ENCODE measurements around the gene PRR30.
"Not testable (repeated sequence)": the region's sequence is repeated elsewhere in the genome, so short reads cannot be mapped to it uniquely, and the experiment has no call there.

Gene PRR30

GRCh38 chr2:27139310-27139709 lies at the start of gene PRR30:
Gene PRR30, minus strand, starts transcription at chr2:27139410. Its CDS starts 1,081 bp downstream, at chr2:27138329.
- no peak for DNase-seq

- no peak for DNase-seq
These were observed 47.6 kb upstream of the PRR30 start for GRCh38 chr2:27186613-27187345.

- DNase-seq, result no peak
These were observed 46.3 kb upstream of the PRR30 start for GRCh38 chr2:27185331-27186026.

- DNase-seq, result no peak
These were observed 44.9 kb upstream of the PRR30 start for GRCh38 chr2:27184115-27184514.

- DNase-seq, result no peak
These were observed 43.1 kb upstream of the PRR30 start for GRCh38 chr2:27182346-27182745.

GRCh38 chr2:27179344-27180000 lies 40.3 kb upstream of the PRR30 start:
- no peak for DNase-seq

GRCh38 chr2:27178469-27178868 lies 39.3 kb upstream of the PRR30 start:
- DNase-seq, result no peak

- no peak for DNase-seq
These were observed 38.5 kb upstream of the PRR30 start for GRCh38 chr2:27177441-27178351.

- not testable (repeated sequence) for DNase-seq
These were observed 36.6 kb upstream of the PRR30 start for GRCh38 chr2:27175781-27176180.

GRCh38 chr2:27175330-27175729 lies 36.1 kb upstream of the PRR30 start:
- DNase-seq, result no peak

- DNase-seq, result no peak
These were observed 35.4 kb upstream of the PRR30 start for GRCh38 chr2:27174638-27175037.

GRCh38 chr2:27171351-27171848 lies 32.2 kb upstream of the PRR30 start:
- no peak for DNase-seq

- no peak for DNase-seq
These were observed 31.5 kb upstream of the PRR30 start for GRCh38 chr2:27170581-27171337.

- DNase-seq, result no peak
These were observed 26.0 kb upstream of the PRR30 start for GRCh38 chr2:27164960-27165763.

GRCh38 chr2:27162151-27163121 lies 23.2 kb upstream of the PRR30 start:
- DNase-seq, result no peak

GRCh38 chr2:27160191-27160590 lies 21.0 kb upstream of the PRR30 start:
- no peak for DNase-seq

GRCh38 chr2:27159271-27159670 lies 20.1 kb upstream of the PRR30 start:
- DNase-seq, result no peak

GRCh38 chr2:27158468-27158867 lies 19.3 kb upstream of the PRR30 start:
- no peak for DNase-seq

GRCh38 chr2:27155069-27155520 lies 15.9 kb upstream of the PRR30 start:
- DNase-seq, result no peak

- DNase-seq, result no peak
These were observed 15.3 kb upstream of the PRR30 start for GRCh38 chr2:27154488-27154887.

Data from T1000 (cell line).